HUES64 (cell line): Measurements from ENCODE around the gene CITED2.

ENCODE experiments used
- H3K27ac ChIP-seq: 2 replicates; pipeline ENCODE4 v1.7.0; 2013; ENCODE audit warnings: low read depth, low read length, inconsistent platforms
- H3K27me3 ChIP-seq: 2 replicates; pipeline ENCODE4 v1.6.1; 2013; ENCODE audit warnings: mild to moderate bottlenecking, low read length; ENCODE audit not compliant: insufficient read depth
- H3K36me3 ChIP-seq: 2 replicates; pipeline ENCODE4 v1.6.1; 2013; ENCODE audit warnings: mild to moderate bottlenecking, low read length; ENCODE audit not compliant: insufficient read depth
- H3K4me1 ChIP-seq: 2 replicates; pipeline ENCODE4 v1.6.1; 2013; ENCODE audit warnings: mild to moderate bottlenecking, low read length, moderate library complexity; ENCODE audit not compliant: insufficient read depth
- H3K4me3 ChIP-seq: 2 replicates; pipeline ENCODE4 v1.5.1; 2013; ENCODE audit warnings: mild to moderate bottlenecking, low read length, moderate library complexity
- H3K9ac ChIP-seq: 2 replicates; pipeline ENCODE4 v1.6.1; 2013; ENCODE audit warnings: mild to moderate bottlenecking, low read depth, low read length
- H3K9me3 ChIP-seq: 2 replicates; pipeline ENCODE4 v1.6.1; 2013; ENCODE audit warnings: low read depth, low read length; ENCODE audit not compliant: insufficient read depth
- WGBS: fragments of 150-250, 120-280 bp; methylation state at CpG from one replicate; pipeline ENCODE4 v1.1.7; 2013; ENCODE audit warnings: missing lambda C conversion rate; 5-methylcytosine and 5-hydroxymethylcytosine counted together

The CITED2 gene

GRCh38 chr6:139380611-139381010, 6.2 kb upstream of the CITED2 start:
- peaks cover 13% of the 10 kb centered on the region for H3K4me1 ChIP-seq
- H3K9ac ChIP-seq, result no peak overlapping the region

DNA sequence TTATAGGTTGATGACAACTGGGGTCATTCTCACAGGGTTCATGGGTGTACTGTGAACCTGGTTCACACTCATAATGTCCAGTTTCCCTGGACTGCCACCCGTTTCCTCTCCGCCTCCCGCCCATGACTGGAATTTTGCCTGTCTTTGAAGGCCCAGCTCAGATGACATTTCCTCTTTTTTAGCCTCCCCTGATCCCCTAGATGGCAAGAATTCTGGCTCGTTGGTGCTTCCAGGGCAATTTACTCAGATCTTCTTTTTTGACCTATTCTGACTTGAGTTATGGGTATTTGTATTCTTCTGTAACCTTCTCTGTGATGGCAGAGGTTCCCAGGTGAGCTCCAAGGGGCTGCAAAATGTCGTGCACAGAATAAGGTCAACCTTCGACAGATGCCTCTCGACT, 5.7 kb upstream of the CITED2 start:
- Histone ChIP-seq H3K27ac (no peak overlapping the region), H3K36me3 (no peaks in the 10 kb centered on the region), H3K4me3 (no peak overlapping the region), H3K4me1 (peaks cover 13% of the 10 kb centered on the region), H3K9ac (no peak overlapping the region), H3K9me3 (no peaks in the 10 kb centered on the region), H3K27me3 (no peaks in the 10 kb centered on the region)
- 97% methylated on average over 7 of the region's 7 CpGs for WGBS

More at GRCh38 chr6:139380611-139381010, 6.2 kb upstream of the CITED2 start:
- H3K9me3 ChIP-seq, result no peaks in the 10 kb centered on the region
- no peaks in the 10 kb centered on the region for H3K27me3 ChIP-seq
- whole genome bisulfite sequencing, result 94% methylated on average over 1 of the region's 2 CpGs
- H3K36me3 ChIP-seq, result no peaks in the 10 kb centered on the region
- H3K4me3 ChIP-seq, result no peak overlapping the region
- no peak overlapping the region for H3K27ac ChIP-seq

GRCh38 chr6:139378882-139379341, 4.5 kb upstream of the CITED2 start:
- Histone ChIP-seq H3K9ac (no peak overlapping the region), H3K27me3 (no peaks in the 10 kb centered on the region), H3K27ac (no peak overlapping the region), H3K9me3 (no peaks in the 10 kb centered on the region), H3K4me1 (peaks cover 13% of the 10 kb centered on the region), H3K4me3 (no peak overlapping the region), H3K36me3 (no peaks in the 10 kb centered on the region)
- 95% methylated on average over 1 of the region's 1 CpG for WGBS

DNA sequence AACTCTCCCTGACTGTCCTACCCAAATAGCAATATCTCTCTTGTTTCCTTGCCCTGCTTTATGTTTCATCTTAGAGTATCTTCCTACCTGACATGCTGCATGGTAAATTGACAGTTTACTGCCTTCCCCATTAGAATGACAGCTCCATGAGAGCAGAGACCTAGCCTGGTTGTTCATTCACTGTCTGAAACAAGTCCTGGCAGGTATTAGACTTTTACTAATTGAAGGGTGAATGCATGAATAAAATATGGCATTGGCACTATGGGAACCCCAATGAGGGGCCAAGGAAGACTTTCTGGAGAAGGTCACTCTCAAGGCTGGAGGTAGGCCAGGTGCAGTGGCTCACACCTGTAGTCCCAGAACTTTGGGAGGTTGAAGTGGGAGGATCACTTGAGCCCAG, 3.8 kb upstream of the CITED2 start:
- H3K4me1 ChIP-seq, result peaks cover 13% of the 10 kb centered on the region
- no peaks in the 10 kb centered on the region for H3K9me3 ChIP-seq
- H3K27me3 ChIP-seq, result no peaks in the 10 kb centered on the region
- H3K27ac ChIP-seq, result no peak overlapping the region
- H3K9ac ChIP-seq, result no peak overlapping the region
- H3K36me3 ChIP-seq, result peaks cover 5% of the 10 kb centered on the region
- no peak overlapping the region for H3K4me3 ChIP-seq

GRCh38 chr6:139376604-139377218, 2.3 kb upstream of the CITED2 start:
- peaks cover 14% of the 10 kb centered on the region for H3K4me1 ChIP-seq
- 0 out of 2 replicates have a peak overlapping the region, but pooled peaks have one; percentile 92 for H3K9ac ChIP-seq
- WGBS, result 55% methylated on average over 5 of the region's 5 CpGs
- H3K4me3 ChIP-seq, result peak overlapping the region; percentile 91
- H3K27me3 ChIP-seq, result no peaks in the 10 kb centered on the region
- H3K27ac ChIP-seq, result no peak overlapping the region
- peaks cover 19% of the 10 kb centered on the region for H3K36me3 ChIP-seq
- H3K9me3 ChIP-seq, result no peaks in the 10 kb centered on the region

DNA sequence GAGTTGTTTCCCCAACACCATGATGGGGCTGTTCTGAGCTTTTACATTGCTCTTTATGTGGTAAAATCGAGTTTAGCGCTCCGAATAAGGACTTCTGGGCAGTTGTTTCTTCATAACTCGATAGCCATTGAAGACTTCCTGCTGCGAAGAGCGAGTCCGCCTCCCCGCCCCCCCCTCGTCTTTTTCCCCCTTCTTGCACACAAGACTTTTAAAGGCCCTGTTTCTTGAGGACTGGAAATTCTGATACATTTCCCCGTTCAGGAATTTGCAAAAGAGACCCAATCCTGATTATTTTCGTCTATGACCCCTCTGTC, 1.5 kb upstream of the CITED2 start:
- no peaks in the 10 kb centered on the region for H3K27me3 ChIP-seq
- H3K4me3 ChIP-seq, result peak overlapping the region; percentile 91
- peaks cover 21% of the 10 kb centered on the region for H3K4me1 ChIP-seq
- peaks cover 26% of the 10 kb centered on the region for H3K36me3 ChIP-seq
- WGBS, result 2% methylated on average over 11 of the region's 11 CpGs
- no peaks in the 10 kb centered on the region for H3K9me3 ChIP-seq
- peak overlapping the region; percentile 89 for H3K27ac ChIP-seq
- peak overlapping the region; percentile 92 for H3K9ac ChIP-seq

- H3K4me1 ChIP-seq, result peaks cover 27% of the 10 kb centered on the region
- no peaks in the 10 kb centered on the region for H3K27me3 ChIP-seq
- peak overlapping the region; percentile 92 for H3K9ac ChIP-seq
- peaks cover 31% of the 10 kb centered on the region for H3K36me3 ChIP-seq
- peak overlapping the region; percentile 89 for H3K27ac ChIP-seq
- peak overlapping the region; percentile 91 for H3K4me3 ChIP-seq
- under 1% methylated on average over 44 of the region's 44 CpGs for WGBS
- H3K9me3 ChIP-seq, result no peaks in the 10 kb centered on the region
Observed at GRCh38 chr6:139375226-139376016, 973 bp upstream of the CITED2 start.

DNA sequence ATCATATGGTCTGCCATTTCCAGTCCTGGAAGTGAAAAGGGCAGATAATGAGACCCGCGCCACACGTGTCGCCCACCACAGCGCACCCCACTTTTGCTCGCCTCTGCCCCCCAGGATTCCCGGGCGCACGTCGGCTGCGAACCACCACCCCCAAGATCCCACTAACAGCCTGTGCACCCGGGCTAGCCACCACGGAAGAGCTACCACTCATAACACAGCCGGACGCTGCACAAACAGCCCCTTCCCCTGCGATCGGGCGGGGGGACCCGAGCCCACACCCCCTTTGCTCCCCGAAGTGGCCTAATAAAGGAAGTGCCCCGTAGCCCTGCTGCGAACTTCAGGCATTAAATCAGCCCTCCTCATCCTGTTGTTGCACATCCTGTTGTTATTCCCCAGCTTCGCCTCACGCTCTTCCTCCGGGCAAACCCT, 506 bp downstream of the CITED2 start:
- peak overlapping the region; percentile 89 for H3K27ac ChIP-seq
- H3K4me1 ChIP-seq, result peaks cover 41% of the 10 kb centered on the region
- peaks cover 31% of the 10 kb centered on the region for H3K36me3 ChIP-seq
- no peaks in the 10 kb centered on the region for H3K27me3 ChIP-seq
- under 1% methylated on average over 25 of the region's 25 CpGs for WGBS
- H3K9me3 ChIP-seq, result no peaks in the 10 kb centered on the region
- H3K4me3 ChIP-seq, result peak overlapping the region; percentile 91
- H3K9ac ChIP-seq, result peak overlapping the region; percentile 92

DNA sequence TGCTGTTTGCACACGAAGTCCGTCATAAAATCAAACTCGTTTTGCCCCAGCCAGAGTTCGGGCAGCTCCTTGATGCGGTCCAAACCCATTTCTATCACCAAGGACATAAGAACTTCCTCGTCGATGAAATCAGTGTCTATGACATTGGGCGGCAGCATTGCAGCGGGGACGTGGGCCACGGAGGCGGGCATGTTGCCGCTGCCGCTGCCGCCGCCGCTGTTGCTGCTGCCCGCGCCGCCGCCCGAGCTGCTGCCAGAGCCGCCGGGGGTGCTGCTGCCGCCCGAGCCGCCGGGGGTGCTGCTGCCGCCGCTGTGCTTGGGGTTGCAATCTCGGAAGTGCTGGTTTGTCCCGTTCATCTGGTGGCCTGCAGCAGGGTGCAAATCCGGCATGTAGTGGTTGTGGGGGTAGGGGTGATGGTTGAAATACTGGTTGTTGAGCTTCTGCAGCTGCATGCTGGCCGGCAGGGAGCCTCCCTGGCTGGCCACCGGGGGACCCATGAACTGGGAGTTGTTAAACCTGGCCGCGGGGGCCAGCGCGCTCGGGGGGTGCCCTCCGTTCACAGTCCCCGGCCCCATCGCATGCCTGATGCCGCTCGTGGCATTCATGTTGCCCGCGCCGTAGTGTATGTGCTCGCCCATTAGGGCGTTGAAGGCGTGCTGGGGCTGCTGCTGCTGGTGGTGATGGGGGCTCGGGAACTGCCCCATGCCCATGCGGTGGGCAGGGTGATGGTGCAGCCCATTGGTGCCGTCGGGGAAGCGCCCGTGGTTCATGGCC, 1.1 kb downstream of the CITED2 start:
- Histone ChIP-seq H3K27ac (peak overlapping the region; percentile 89), H3K9ac (peak overlapping the region; percentile 92)
- WGBS, result under 1% methylated on average over 57 of the region's 57 CpGs

GRCh38 chr6:139372326-139373153, 1.9 kb downstream of the CITED2 start:
- 18% methylated on average over 9 of the region's 14 CpGs for WGBS
- H3K4me1 ChIP-seq, result peaks cover 53% of the 10 kb centered on the region
- no peaks in the 10 kb centered on the region for H3K27me3 ChIP-seq
- H3K9me3 ChIP-seq, result no peaks in the 10 kb centered on the region
- 0 out of 2 replicates have a peak overlapping the region, but pooled peaks have one; percentile 89 for H3K27ac ChIP-seq
- peaks cover 31% of the 10 kb centered on the region for H3K36me3 ChIP-seq
- H3K9ac ChIP-seq, result peak overlapping the region; percentile 92
- H3K4me3 ChIP-seq, result peak overlapping the region; percentile 91

More for the DNA sequence above, 1.1 kb downstream of the CITED2 start:
- Histone ChIP-seq H3K27me3 (no peaks in the 10 kb centered on the region), H3K9me3 (no peaks in the 10 kb centered on the region), H3K36me3 (peaks cover 31% of the 10 kb centered on the region), H3K4me3 (peak overlapping the region; percentile 91), H3K4me1 (peaks cover 47% of the 10 kb centered on the region)
